ENCODE data around the gene RUBCNL.

The RUBCNL gene

DNA sequence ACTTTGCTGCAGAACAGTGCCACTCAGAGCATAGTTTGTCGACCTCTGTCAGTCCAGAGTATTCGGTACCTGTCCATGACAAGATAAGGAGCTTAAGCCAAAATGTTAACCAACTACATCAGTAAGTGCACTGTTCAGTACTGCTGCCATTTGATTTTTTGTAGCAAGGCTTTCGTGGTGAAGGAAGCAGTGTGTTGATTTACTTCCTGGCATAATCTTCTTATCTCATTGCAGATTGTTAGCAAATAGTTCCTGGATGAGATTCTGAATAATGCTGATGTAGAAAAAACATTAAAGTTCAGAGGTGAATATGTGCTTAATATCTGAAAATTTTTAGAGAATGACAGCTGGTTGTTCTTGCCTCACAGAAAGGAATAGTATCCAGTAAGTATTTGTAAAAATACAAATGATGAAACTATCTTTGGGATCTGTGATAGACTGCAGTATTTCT lies 89.7 kb downstream of the RUBCNL start:
- no peak for DNase-seq

DNA sequence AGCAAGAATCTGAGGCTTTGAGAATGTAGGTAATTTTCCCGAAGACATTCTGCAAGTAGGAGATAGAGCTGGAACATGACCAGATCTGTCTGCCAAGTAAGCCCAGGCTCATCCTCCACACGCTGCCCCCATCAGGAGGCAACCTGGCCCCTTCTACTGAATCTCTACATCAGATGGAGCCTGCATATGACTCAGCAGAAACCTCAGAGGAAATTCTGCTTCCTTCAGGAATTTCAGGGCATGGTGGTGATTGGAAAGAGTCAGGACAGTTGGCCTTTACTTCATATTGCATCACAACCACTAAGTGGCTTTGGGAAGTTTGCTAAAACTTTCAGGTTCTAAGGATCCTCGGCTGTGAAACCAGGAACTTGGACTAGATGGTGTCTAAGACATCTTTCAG lies 90.1 kb downstream of the RUBCNL start:
- DNase-seq: no peak

DNA sequence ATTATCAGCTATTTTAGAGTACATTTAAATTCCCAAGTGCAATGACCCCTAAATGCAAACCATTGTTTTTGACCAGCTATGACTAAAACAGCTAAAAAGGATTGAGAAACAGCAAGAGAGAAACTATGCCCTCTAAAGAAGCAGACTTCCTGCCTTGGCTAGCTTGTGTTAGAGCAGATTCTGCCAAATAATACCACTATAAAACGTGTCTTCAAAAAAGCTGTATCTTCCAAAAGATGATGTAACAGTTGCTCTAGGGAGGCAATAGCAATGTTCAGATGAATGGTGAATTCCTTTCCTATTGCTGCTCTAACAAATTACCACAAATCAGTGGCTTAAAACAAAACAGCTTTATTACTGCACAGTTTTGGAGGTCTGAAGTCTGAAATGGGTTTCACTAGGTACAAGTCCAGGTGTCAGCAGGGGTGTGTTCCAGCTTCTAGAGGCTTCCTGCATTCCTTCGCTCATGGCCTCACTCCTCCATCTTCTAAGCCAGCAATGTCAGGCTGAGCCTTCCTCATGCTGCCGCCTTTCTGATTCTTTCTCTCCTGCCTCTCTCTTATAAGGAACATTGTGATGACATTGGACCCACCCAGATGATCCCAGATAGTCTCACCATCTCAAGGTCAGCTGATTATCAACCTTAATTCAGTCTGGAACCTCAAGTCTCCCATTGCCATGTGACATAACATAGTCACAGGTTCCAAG lies 90.8 kb downstream of the RUBCNL start:
- DNase-seq: no peak

GRCh38 chr13:46295491-46296114 lies 91.4 kb downstream of the RUBCNL start:
- no peak for DNase-seq

DNA sequence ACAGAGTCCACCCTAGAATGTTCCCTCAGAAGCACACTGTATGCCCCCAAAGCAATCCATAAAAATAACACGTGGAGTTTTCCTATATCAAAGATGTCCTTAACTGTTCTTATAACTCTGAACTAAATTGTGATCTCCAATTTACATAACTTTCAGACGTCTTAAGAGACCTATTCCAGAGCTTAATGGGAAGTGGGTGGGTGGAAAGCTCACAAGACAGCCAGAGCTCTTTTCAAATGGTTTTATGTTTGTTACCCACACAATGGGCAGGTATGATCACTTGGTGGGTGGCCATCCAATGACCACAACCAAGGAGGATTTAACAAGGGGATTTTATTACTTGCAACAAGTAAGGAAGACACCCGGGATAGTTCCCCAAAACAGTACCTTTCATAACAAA lies 93.6 kb downstream of the RUBCNL start:
- DNase-seq: no peak
